ENCODE data around the gene NDST1.

Gene NDST1

DNA sequence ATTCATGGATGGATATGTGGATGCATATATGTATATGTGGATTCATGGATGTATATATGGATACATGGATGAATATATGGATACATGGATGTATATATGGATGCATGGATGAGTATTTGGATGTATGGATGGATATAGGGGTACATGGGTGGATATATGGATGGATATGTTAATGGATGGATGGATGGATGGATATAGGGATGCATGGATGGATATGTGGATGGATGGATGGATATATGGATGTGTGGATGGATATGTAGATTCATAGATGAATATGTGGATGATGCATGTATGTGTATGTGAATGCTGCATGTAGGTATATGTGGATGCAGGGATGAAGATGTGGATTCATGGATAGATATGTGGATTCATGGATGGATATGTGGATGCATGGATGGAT is 79.1 kb downstream of the NDST1 start:
- Histone ChIP-seq H3K9me2 (ENCODE audit: low read depth, low read length) (no peaks in the 10 kb centered on the region), H3F3A (ENCODE audit: insufficient read depth, low read length) (no peaks in the 10 kb centered on the region), H3K9ac (ENCODE audit: low read length) (no peak overlapping the region), H2AFZ (ENCODE audit: low read length) (no peak overlapping the region), H3K27ac (ENCODE audit: low read depth, low read length, poor library complexity, severe bottlenecking) (no peak overlapping the region), H3K4me3 (ENCODE audit: low read depth, low read length, poor library complexity, severe bottlenecking) (no peak overlapping the region), H3K27me3 (ENCODE audit: insufficient read depth, low read length) (no peaks in the 10 kb centered on the region), H3K4me1 (ENCODE audit: insufficient read depth, low read length, severe bottlenecking) (no peaks in the 10 kb centered on the region), H3K79me2 (ENCODE audit: insufficient read depth, low read length) (no peaks in the 10 kb centered on the region), H3K36me3 (ENCODE audit: insufficient read depth, low read length) (no peaks in the 10 kb centered on the region), H3K4me2 (ENCODE audit: low read length) (no peak overlapping the region), H3K9me3 (ENCODE audit: low read length) (no peaks in the 10 kb centered on the region), H4K20me1 (ENCODE audit: insufficient read depth, low read length) (no peaks in the 10 kb centered on the region)
- TF ChIP-seq, protein P1, sequence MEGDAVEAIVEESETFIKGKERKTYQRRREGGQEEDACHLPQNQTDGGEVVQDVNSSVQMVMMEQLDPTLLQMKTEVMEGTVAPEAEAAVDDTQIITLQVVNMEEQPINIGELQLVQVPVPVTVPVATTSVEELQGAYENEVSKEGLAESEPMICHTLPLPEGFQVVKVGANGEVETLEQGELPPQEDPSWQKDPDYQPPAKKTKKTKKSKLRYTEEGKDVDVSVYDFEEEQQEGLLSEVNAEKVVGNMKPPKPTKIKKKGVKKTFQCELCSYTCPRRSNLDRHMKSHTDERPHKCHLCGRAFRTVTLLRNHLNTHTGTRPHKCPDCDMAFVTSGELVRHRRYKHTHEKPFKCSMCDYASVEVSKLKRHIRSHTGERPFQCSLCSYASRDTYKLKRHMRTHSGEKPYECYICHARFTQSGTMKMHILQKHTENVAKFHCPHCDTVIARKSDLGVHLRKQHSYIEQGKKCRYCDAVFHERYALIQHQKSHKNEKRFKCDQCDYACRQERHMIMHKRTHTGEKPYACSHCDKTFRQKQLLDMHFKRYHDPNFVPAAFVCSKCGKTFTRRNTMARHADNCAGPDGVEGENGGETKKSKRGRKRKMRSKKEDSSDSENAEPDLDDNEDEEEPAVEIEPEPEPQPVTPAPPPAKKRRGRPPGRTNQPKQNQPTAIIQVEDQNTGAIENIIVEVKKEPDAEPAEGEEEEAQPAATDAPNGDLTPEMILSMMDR (IDR thresholded peaks at IDR 0.05; ENCODE audit: low read length): no peak
- TF ChIP-seq EZH2 (IDR thresholded peaks at IDR 0.05; ENCODE audit: borderline replicate concordance, low read length): no peak

DNA sequence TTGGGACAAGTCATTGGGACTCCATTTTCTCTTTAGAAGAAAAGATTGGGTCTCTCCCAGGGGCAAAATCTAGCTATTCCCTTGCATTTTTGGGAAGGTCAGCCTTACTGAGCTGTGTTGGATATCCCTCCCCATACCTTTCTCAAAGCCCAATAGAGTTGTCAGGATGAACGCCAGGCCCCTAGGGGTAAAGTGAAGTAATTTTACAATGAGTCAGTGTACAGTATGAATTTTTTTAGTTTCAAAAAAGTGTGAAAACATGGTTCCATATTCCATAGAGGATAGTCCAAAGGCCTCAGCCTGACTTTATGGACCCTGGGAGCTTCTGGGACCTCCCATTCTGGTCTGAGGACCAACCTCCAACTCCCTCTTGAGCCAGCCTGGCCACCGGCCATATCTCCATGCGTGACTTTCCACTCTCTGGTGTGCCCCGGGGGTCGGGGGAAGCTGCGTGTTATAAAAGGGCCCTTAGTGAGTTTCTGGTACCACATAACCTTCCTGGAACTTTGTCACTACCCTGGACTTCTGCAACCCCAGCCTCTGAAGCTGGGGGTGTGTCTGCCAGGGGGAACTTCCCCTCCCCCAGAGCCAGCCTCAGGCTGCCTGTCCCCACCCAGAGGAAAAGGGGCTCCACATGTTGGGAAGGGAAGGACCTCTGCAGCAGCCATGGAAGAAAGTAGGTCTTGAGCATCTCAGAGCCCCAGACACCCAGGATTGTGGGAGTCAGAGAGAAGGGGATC is 80.1 kb downstream of the NDST1 start:
- H3K27me3 ChIP-seq (ENCODE audit: insufficient read depth, low read length): no peaks in the 10 kb centered on the region
- H2AFZ ChIP-seq (ENCODE audit: low read length): no peak overlapping the region
- no peaks in the 10 kb centered on the region for H3K9me3 ChIP-seq (ENCODE audit: low read length)
- H3K9ac ChIP-seq (ENCODE audit: low read length): no peak overlapping the region
- no peak overlapping the region for H3K4me3 ChIP-seq (ENCODE audit: low read depth, low read length, poor library complexity, severe bottlenecking)
- H3K4me1 ChIP-seq (ENCODE audit: insufficient read depth, low read length, severe bottlenecking): no peaks in the 10 kb centered on the region
- TF ChIP-seq, protein P1 (IDR thresholded peaks at IDR 0.05; ENCODE audit: low read length): no peak
- no peak for TF ChIP-seq EZH2 (IDR thresholded peaks at IDR 0.05; ENCODE audit: borderline replicate concordance, low read length)
- no peaks in the 10 kb centered on the region for H3K79me2 ChIP-seq (ENCODE audit: insufficient read depth, low read length)
- no peaks in the 10 kb centered on the region for H3K9me2 ChIP-seq (ENCODE audit: low read depth, low read length)
- no peak overlapping the region for H3K27ac ChIP-seq (ENCODE audit: low read depth, low read length, poor library complexity, severe bottlenecking)
- no peaks in the 10 kb centered on the region for H3K36me3 ChIP-seq (ENCODE audit: insufficient read depth, low read length)
- H3F3A ChIP-seq (ENCODE audit: insufficient read depth, low read length): no peaks in the 10 kb centered on the region
- no peak overlapping the region for H3K4me2 ChIP-seq (ENCODE audit: low read length)
- no peaks in the 10 kb centered on the region for H4K20me1 ChIP-seq (ENCODE audit: insufficient read depth, low read length)

DNA sequence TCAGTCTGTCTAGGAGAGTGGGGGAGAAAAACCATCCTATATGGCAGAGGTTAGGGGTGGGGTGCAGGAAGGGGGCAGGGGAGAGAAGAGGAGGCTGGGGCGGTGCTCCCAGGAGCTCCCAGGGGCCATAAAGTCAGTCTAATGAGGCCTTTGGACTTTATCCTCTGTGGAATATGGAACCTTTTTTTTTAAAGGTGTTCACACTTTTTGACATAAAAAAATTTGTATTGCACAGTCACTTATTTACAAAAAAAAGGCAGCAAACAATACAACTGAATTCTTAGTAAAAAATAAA is 80.6 kb downstream of the NDST1 start:
- no peak overlapping the region for H3K27ac ChIP-seq (ENCODE audit: low read depth, low read length, poor library complexity, severe bottlenecking)
- H3K27me3 ChIP-seq (ENCODE audit: insufficient read depth, low read length): no peaks in the 10 kb centered on the region
- no peaks in the 10 kb centered on the region for H3K9me3 ChIP-seq (ENCODE audit: low read length)
- no peak for TF ChIP-seq EZH2 (IDR thresholded peaks at IDR 0.05; ENCODE audit: borderline replicate concordance, low read length)
- TF ChIP-seq, protein P1 (IDR thresholded peaks at IDR 0.05; ENCODE audit: low read length): no peak
- H3K4me2 ChIP-seq (ENCODE audit: low read length): no peak overlapping the region
- no peak overlapping the region for H2AFZ ChIP-seq (ENCODE audit: low read length)
- H3K4me1 ChIP-seq (ENCODE audit: insufficient read depth, low read length, severe bottlenecking): no peaks in the 10 kb centered on the region
- no peaks in the 10 kb centered on the region for H3F3A ChIP-seq (ENCODE audit: insufficient read depth, low read length)
- H3K9me2 ChIP-seq (ENCODE audit: low read depth, low read length): no peaks in the 10 kb centered on the region
- H4K20me1 ChIP-seq (ENCODE audit: insufficient read depth, low read length): no peaks in the 10 kb centered on the region
- H3K9ac ChIP-seq (ENCODE audit: low read length): no peak overlapping the region
- no peaks in the 10 kb centered on the region for H3K79me2 ChIP-seq (ENCODE audit: insufficient read depth, low read length)
- no peak overlapping the region for H3K4me3 ChIP-seq (ENCODE audit: low read depth, low read length, poor library complexity, severe bottlenecking)
- no peaks in the 10 kb centered on the region for H3K36me3 ChIP-seq (ENCODE audit: insufficient read depth, low read length)
